ENCODE results near the gene RPS3. TPM values are rescaled to one million over a fixed set of nuclear protein-coding genes. Genes with fewer than 3 reads are reported as not detected.
"Not testable (repeated sequence)": the region's sequence is repeated elsewhere in the genome, so short reads cannot be mapped to it uniquely, and the experiment has no call there.

RPS3 gene
- total and polyA plus RNA-seq, 5 donors from 2014 or later, result 3,495 to 6,708 (median 4,679) TPM

DNA sequence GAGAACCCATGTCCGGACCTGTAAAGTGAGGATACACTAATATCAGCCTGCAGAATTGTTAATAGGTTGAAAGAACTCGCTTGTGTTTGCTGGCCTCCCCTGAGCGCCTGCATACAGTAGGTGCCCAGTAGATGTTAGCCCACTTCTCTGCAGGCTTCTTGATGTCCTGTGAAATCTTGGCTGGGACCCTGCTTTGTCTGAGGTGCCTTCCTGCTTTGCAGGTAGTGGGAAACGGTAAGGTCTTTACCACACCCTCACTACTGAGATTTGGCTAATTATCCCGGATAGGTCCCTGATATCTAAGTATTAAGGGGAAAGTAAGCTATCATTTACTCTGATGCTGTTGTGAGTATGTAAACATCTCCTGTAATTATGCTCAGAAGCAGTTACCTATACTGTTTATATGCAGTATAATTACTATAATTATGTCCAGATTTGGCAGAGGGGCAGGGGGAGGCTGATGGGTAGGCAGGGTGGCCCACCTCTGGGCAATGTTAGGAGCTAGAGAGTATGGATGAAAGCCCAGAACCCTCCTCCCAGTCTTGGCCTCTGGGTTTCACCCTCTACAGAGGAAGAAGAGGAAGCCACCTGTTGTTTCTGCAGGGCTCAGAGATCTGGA is 46.6 kb upstream of the RPS3 start:
- H3K9me3 Mint-ChIP-seq, result peaks cover 0 to 2% (median 0%) of the 10 kb centered on the region in 7 donors
- no peaks in the 10 kb centered on the region for H3K9me3 ChIP-seq (ENCODE audit: control insufficient read depth in 2 of 2, low read length in 2 of 2)
- H3K27me3 ChIP-seq (ENCODE audit: control insufficient read depth, insufficient read depth, low read length), result no peaks in the 10 kb centered on the region
- peak overlapping the region; percentile 87 for H3K27ac ChIP-seq (ENCODE audit: insufficient read depth, low read length, poor library complexity, severe bottlenecking)
- peak overlapping the region; percentile 86 for H3K4me3 ChIP-seq (ENCODE audit: low read depth, low read length)
- H3K27me3 Mint-ChIP-seq, result no peaks in the 10 kb centered on the region
- ATAC-seq (ENCODE audit: low read depth in 2 of 2), result no peak
- no peak for DNase-seq
- no peaks in the 10 kb centered on the region for H3K36me3 Mint-ChIP-seq
- H3K4me1 Mint-ChIP-seq, result peaks cover 13 to 65% (median 37%) of the 10 kb centered on the region in 4 donors
- peaks cover 32% of the 10 kb centered on the region for H3K4me1 ChIP-seq (ENCODE audit: control insufficient read depth, insufficient read depth, low read length, poor library complexity, severe bottlenecking)
- H3K27ac Mint-ChIP-seq, result peak overlapping the region; percentile 93 to 94 (median 93)
- H3K36me3 ChIP-seq (ENCODE audit: control insufficient read depth, insufficient read depth, low read length), result no peaks in the 10 kb centered on the region
- H3K4me3 Mint-ChIP-seq, result peak overlapping the region; percentile 91 to 99 (median 94)

DNA sequence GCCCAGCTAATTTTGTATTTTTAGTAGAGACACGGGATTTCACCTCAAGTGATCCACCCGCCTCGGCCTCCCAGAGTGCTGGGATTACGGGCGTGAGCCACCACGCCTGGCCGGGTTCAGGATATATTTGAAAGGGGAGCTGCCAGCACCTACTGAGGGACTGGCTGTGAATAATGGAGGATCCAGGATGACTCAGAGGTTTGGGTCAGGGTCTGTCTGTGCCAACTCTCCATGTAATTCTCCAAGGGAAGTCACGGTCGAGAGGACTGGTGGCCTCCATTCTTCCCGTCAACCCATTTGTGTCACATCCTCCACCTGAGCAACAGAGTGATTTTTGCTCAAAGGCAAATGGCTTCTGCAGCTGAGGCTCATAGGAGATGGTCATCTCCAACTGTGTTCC is 44.3 kb upstream of the RPS3 start:
- H3K9me3 Mint-ChIP-seq, result peaks cover 0 to 2% (median 0%) of the 10 kb centered on the region in 7 donors
- H3K27ac Mint-ChIP-seq, result peak overlapping the region in 2 of 3 donors; percentile 47 to 71
- ATAC-seq (ENCODE audit: low read depth in 2 of 2) (no peak), DNase-seq (no peak)
- H3K9me3 ChIP-seq (ENCODE audit: control insufficient read depth in 2 of 2, low read length in 2 of 2), result no peaks in the 10 kb centered on the region
- H3K4me3 Mint-ChIP-seq, result peak overlapping the region in 1 of 4 donors; percentile 58
- no peaks in the 10 kb centered on the region for H3K36me3 Mint-ChIP-seq
- H3K4me3 ChIP-seq (ENCODE audit: low read depth, low read length), result no peak overlapping the region
- H3K36me3 ChIP-seq (ENCODE audit: control insufficient read depth, insufficient read depth, low read length), result no peaks in the 10 kb centered on the region
- H3K4me1 ChIP-seq (ENCODE audit: control insufficient read depth, insufficient read depth, low read length, poor library complexity, severe bottlenecking), result peaks cover 28% of the 10 kb centered on the region
- H3K4me1 Mint-ChIP-seq, result peaks cover 13 to 41% (median 22%) of the 10 kb centered on the region in 4 donors
- H3K27me3 ChIP-seq (ENCODE audit: control insufficient read depth, insufficient read depth, low read length), result no peaks in the 10 kb centered on the region
- H3K27me3 Mint-ChIP-seq, result peaks cover 4% of the 10 kb centered on the region
- no peak overlapping the region for H3K27ac ChIP-seq (ENCODE audit: insufficient read depth, low read length, poor library complexity, severe bottlenecking)

- DNase-seq (no peak), ATAC-seq (ENCODE audit: low read depth in 2 of 2) (no peak)
- Histone ChIP-seq H3K36me3 (ENCODE audit: control insufficient read depth, insufficient read depth, low read length) (no peaks in the 10 kb centered on the region), H3K9me3 (ENCODE audit: control insufficient read depth in 2 of 2, low read length in 2 of 2) (no peaks in the 10 kb centered on the region), H3K4me3 (ENCODE audit: low read depth, low read length) (no peak overlapping the region), H3K4me1 (ENCODE audit: control insufficient read depth, insufficient read depth, low read length, poor library complexity, severe bottlenecking) (peaks cover 15% of the 10 kb centered on the region), H3K27ac (ENCODE audit: insufficient read depth, low read length, poor library complexity, severe bottlenecking) (no peak overlapping the region), H3K27me3 (ENCODE audit: control insufficient read depth, insufficient read depth, low read length) (no peaks in the 10 kb centered on the region)
- Mint-ChIP-seq H3K9me3 (peaks cover 0 to 2% (median 0%) of the 10 kb centered on the region in 7 donors), H3K36me3 (no peaks in the 10 kb centered on the region), H3K27ac (peak overlapping the region in 1 of 3 donors; percentile 69), H3K4me1 (peaks cover 13 to 31% (median 13%) of the 10 kb centered on the region in 4 donors), H3K4me3 (peak overlapping the region in 1 of 4 donors; percentile 5), H3K27me3 (peaks cover 4% of the 10 kb centered on the region)
These were observed 42.7 kb upstream of the RPS3 start for GRCh38 chr11:75356613-75357012.

- H3K4me3 ChIP-seq (ENCODE audit: low read depth, low read length); H3K9me3 ChIP-seq (ENCODE audit: control insufficient read depth in 2 of 2, low read length in 2 of 2); H3K9me3 Mint-ChIP-seq; H3K4me3 Mint-ChIP-seq; H3K4me1 Mint-ChIP-seq; H3K36me3 ChIP-seq (ENCODE audit: control insufficient read depth, insufficient read depth, low read length); DNase-seq; H3K27ac Mint-ChIP-seq; H3K27ac ChIP-seq (ENCODE audit: insufficient read depth, low read length, poor library complexity, severe bottlenecking); H3K4me1 ChIP-seq (ENCODE audit: control insufficient read depth, insufficient read depth, low read length, poor library complexity, severe bottlenecking); H3K36me3 Mint-ChIP-seq; H3K27me3 ChIP-seq (ENCODE audit: control insufficient read depth, insufficient read depth, low read length); ATAC-seq (ENCODE audit: low read depth in 2 of 2): not testable (repeated sequence)
- peaks cover 14% of the 10 kb centered on the region for H3K27me3 Mint-ChIP-seq
These were observed 37.0 kb upstream of the RPS3 start for GRCh38 chr11:75362285-75362684.

- Mint-ChIP-seq H3K27ac (no peak overlapping the region), H3K27me3 (peaks cover 10% of the 10 kb centered on the region), H3K4me1 (peaks cover 0 to 8% (median 3%) of the 10 kb centered on the region in 4 donors), H3K36me3 (no peaks in the 10 kb centered on the region), H3K9me3 (peaks cover 0 to 4% (median 0%) of the 10 kb centered on the region in 7 donors), H3K4me3 (no peak overlapping the region)
- Histone ChIP-seq H3K4me3 (ENCODE audit: low read depth, low read length) (no peak overlapping the region), H3K27ac (ENCODE audit: insufficient read depth, low read length, poor library complexity, severe bottlenecking) (no peak overlapping the region), H3K4me1 (ENCODE audit: control insufficient read depth, insufficient read depth, low read length, poor library complexity, severe bottlenecking) (no peaks in the 10 kb centered on the region), H3K36me3 (ENCODE audit: control insufficient read depth, insufficient read depth, low read length) (no peaks in the 10 kb centered on the region), H3K9me3 (ENCODE audit: control insufficient read depth in 2 of 2, low read length in 2 of 2) (peaks cover 0 to 7% of the 10 kb centered on the region in 2 experiments), H3K27me3 (ENCODE audit: control insufficient read depth, insufficient read depth, low read length) (no peaks in the 10 kb centered on the region)
- no peak for DNase-seq
- no peak for ATAC-seq (ENCODE audit: low read depth in 2 of 2)
These were observed 33.6 kb upstream of the RPS3 start for GRCh38 chr11:75365711-75366181.

GRCh38 chr11:75366826-75367225 is 32.5 kb upstream of the RPS3 start:
- H3K36me3 ChIP-seq (ENCODE audit: control insufficient read depth, insufficient read depth, low read length); H3K9me3 ChIP-seq (ENCODE audit: control insufficient read depth in 2 of 2, low read length in 2 of 2); H3K4me3 ChIP-seq (ENCODE audit: low read depth, low read length); H3K9me3 Mint-ChIP-seq; H3K4me1 ChIP-seq (ENCODE audit: control insufficient read depth, insufficient read depth, low read length, poor library complexity, severe bottlenecking); ATAC-seq (ENCODE audit: low read depth in 2 of 2); DNase-seq; H3K27me3 Mint-ChIP-seq; H3K4me1 Mint-ChIP-seq; H3K4me3 Mint-ChIP-seq; H3K36me3 Mint-ChIP-seq; H3K27me3 ChIP-seq (ENCODE audit: control insufficient read depth, insufficient read depth, low read length); H3K27ac ChIP-seq (ENCODE audit: insufficient read depth, low read length, poor library complexity, severe bottlenecking): not testable (repeated sequence)
- peak overlapping the region in 1 of 3 donors; percentile 45 for H3K27ac Mint-ChIP-seq

GRCh38 chr11:75369560-75370255 is 29.6 kb upstream of the RPS3 start:
- H3K9me3 ChIP-seq (ENCODE audit: control insufficient read depth in 2 of 2, low read length in 2 of 2), result peaks cover 0 to 7% of the 10 kb centered on the region in 2 experiments
- Mint-ChIP-seq H3K4me3 (peak overlapping the region in 1 of 4 donors; percentile 17), H3K9me3 (peaks cover 0 to 4% (median 0%) of the 10 kb centered on the region in 7 donors), H3K36me3 (no peaks in the 10 kb centered on the region), H3K4me1 (peaks cover 0 to 14% (median 8%) of the 10 kb centered on the region in 4 donors), H3K27ac (no peak overlapping the region), H3K27me3 (peaks cover 11% of the 10 kb centered on the region)
- ATAC-seq (ENCODE audit: low read depth in 2 of 2), result no peak
- no peaks in the 10 kb centered on the region for H3K27me3 ChIP-seq (ENCODE audit: control insufficient read depth, insufficient read depth, low read length)
- no peaks in the 10 kb centered on the region for H3K4me1 ChIP-seq (ENCODE audit: control insufficient read depth, insufficient read depth, low read length, poor library complexity, severe bottlenecking)
- H3K36me3 ChIP-seq (ENCODE audit: control insufficient read depth, insufficient read depth, low read length), result no peaks in the 10 kb centered on the region
- no peak overlapping the region for H3K27ac ChIP-seq (ENCODE audit: insufficient read depth, low read length, poor library complexity, severe bottlenecking)
- no peak overlapping the region for H3K4me3 ChIP-seq (ENCODE audit: low read depth, low read length)
- no peak for DNase-seq
